HCT116 (cell line): Measurements from ENCODE around the gene ARHGEF10L.

ENCODE experiments used
- ZFX ChIP-seq: fragments of 450-650 bp; IDR thresholded peaks from 2 replicates; pipeline ENCODE4 v1.6.1; 2017
- TF ChIP-seq, protein P1 (sequence below), 3 experiments: fragments of 200-600 bp in 1 of 3; sonication (generic) in 1 of 3; IDR thresholded peaks in 2 of 3; conservative IDR thresholded peaks in 1 of 3; 2 replicates each; pipeline ENCODE4 v1.5.1; 2012 to 2017; ENCODE audit warnings: low read depth in 2 of 3, low read length in 2 of 3, antibody characterized with exemption in 1 of 3, borderline replicate concordance in 1 of 3, control low read depth in 1 of 3, mild to moderate bottlenecking in 1 of 3, mixed read lengths in 1 of 3, mixed run types in 1 of 3, moderate library complexity in 1 of 3; ENCODE audit not compliant: insufficient read depth in 1 of 3
- TF ChIP-seq, protein P2 (sequence below): IDR thresholded peaks from 2 replicates; pipeline ENCODE4 v1.6.1; 2012; ENCODE audit warnings: low read depth

- TF ChIP-seq, protein P1, sequence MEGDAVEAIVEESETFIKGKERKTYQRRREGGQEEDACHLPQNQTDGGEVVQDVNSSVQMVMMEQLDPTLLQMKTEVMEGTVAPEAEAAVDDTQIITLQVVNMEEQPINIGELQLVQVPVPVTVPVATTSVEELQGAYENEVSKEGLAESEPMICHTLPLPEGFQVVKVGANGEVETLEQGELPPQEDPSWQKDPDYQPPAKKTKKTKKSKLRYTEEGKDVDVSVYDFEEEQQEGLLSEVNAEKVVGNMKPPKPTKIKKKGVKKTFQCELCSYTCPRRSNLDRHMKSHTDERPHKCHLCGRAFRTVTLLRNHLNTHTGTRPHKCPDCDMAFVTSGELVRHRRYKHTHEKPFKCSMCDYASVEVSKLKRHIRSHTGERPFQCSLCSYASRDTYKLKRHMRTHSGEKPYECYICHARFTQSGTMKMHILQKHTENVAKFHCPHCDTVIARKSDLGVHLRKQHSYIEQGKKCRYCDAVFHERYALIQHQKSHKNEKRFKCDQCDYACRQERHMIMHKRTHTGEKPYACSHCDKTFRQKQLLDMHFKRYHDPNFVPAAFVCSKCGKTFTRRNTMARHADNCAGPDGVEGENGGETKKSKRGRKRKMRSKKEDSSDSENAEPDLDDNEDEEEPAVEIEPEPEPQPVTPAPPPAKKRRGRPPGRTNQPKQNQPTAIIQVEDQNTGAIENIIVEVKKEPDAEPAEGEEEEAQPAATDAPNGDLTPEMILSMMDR (IDR thresholded peaks at IDR 0.05 in 2 of 3, conservative IDR thresholded peaks at IDR 0.05 in 1 of 3; ENCODE audit: borderline replicate concordance in 1 of 3, insufficient read depth in 1 of 3, low read depth in 2 of 3, low read length in 2 of 3) = no peak
- TF ChIP-seq, protein P2, sequence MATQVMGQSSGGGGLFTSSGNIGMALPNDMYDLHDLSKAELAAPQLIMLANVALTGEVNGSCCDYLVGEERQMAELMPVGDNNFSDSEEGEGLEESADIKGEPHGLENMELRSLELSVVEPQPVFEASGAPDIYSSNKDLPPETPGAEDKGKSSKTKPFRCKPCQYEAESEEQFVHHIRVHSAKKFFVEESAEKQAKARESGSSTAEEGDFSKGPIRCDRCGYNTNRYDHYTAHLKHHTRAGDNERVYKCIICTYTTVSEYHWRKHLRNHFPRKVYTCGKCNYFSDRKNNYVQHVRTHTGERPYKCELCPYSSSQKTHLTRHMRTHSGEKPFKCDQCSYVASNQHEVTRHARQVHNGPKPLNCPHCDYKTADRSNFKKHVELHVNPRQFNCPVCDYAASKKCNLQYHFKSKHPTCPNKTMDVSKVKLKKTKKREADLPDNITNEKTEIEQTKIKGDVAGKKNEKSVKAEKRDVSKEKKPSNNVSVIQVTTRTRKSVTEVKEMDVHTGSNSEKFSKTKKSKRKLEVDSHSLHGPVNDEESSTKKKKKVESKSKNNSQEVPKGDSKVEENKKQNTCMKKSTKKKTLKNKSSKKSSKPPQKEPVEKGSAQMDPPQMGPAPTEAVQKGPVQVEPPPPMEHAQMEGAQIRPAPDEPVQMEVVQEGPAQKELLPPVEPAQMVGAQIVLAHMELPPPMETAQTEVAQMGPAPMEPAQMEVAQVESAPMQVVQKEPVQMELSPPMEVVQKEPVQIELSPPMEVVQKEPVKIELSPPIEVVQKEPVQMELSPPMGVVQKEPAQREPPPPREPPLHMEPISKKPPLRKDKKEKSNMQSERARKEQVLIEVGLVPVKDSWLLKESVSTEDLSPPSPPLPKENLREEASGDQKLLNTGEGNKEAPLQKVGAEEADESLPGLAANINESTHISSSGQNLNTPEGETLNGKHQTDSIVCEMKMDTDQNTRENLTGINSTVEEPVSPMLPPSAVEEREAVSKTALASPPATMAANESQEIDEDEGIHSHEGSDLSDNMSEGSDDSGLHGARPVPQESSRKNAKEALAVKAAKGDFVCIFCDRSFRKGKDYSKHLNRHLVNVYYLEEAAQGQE = no peak
- no peak for TF ChIP-seq ZFX
Measured at GRCh38 chr1:17642169-17642568, 102.7 kb downstream of the ARHGEF10L start.
